ENCODE results near the gene FLNC.

The FLNC gene

GRCh38 chr7:128830231-128831177, at the start of gene FLNC:
TSS of gene FLNC (plus strand) at chr7:128830406. CDS start at chr7:128830638, 232 bp downstream.
- in situ Hi-C loops (cut with HindIII; ENCODE audit: low sequenced_read_pairs) = no loop called here

- in situ Hi-C loops (cut with HindIII; ENCODE audit: low sequenced_read_pairs) = no loop called here
Measured at GRCh38 chr7:128781126-128781525, 49.1 kb upstream of the FLNC start.

GRCh38 chr7:128781851-128782250, 48.4 kb upstream of the FLNC start:
- in situ Hi-C loops (cut with HindIII; ENCODE audit: low sequenced_read_pairs) = no loop called here

- in situ Hi-C loops (cut with HindIII; ENCODE audit: low sequenced_read_pairs) = no loop called here
Measured at GRCh38 chr7:128783143-128783861, 46.9 kb upstream of the FLNC start.

GRCh38 chr7:128785738-128786137, 44.5 kb upstream of the FLNC start:
- in situ Hi-C loops (cut with HindIII; ENCODE audit: low sequenced_read_pairs) = no loop called here

GRCh38 chr7:128788446-128789412, 41.5 kb upstream of the FLNC start:
- in situ Hi-C loops (cut with HindIII; ENCODE audit: low sequenced_read_pairs) = no loop called here

GRCh38 chr7:128790315-128791041, 39.7 kb upstream of the FLNC start:
- in situ Hi-C loops (cut with HindIII; ENCODE audit: low sequenced_read_pairs) = no loop called here

GRCh38 chr7:128791121-128791971, 38.9 kb upstream of the FLNC start, which contains the start of gene CCDC136:
TSS of gene CCDC136 (plus strand) at chr7:128791968. CDS start at chr7:128792412, 444 bp downstream.
- in situ Hi-C loops (cut with HindIII; ENCODE audit: low sequenced_read_pairs) = no loop called here

- in situ Hi-C loops (cut with HindIII; ENCODE audit: low sequenced_read_pairs) = no loop called here
Measured at GRCh38 chr7:128791972-128792327, 38.3 kb upstream of the FLNC start.

- in situ Hi-C loops (cut with HindIII; ENCODE audit: low sequenced_read_pairs) = no loop called here
Measured at GRCh38 chr7:128792471-128793180, 37.6 kb upstream of the FLNC start.

GRCh38 chr7:128793181-128793547, 37.0 kb upstream of the FLNC start:
- in situ Hi-C loops (cut with HindIII; ENCODE audit: low sequenced_read_pairs) = no loop called here

GRCh38 chr7:128794020-128794419, 36.2 kb upstream of the FLNC start:
- in situ Hi-C loops (cut with HindIII; ENCODE audit: low sequenced_read_pairs) = no loop called here

- in situ Hi-C loops (cut with HindIII; ENCODE audit: low sequenced_read_pairs) = no loop called here
Measured at GRCh38 chr7:128794436-128794835, 35.8 kb upstream of the FLNC start.

GRCh38 chr7:128795129-128795528, 35.1 kb upstream of the FLNC start:
- in situ Hi-C loops (cut with HindIII; ENCODE audit: low sequenced_read_pairs) = no loop called here

- in situ Hi-C loops (cut with HindIII; ENCODE audit: low sequenced_read_pairs) = no loop called here
Measured at GRCh38 chr7:128796327-128796726, 33.9 kb upstream of the FLNC start.

- in situ Hi-C loops (cut with HindIII; ENCODE audit: low sequenced_read_pairs) = no loop called here
Measured at GRCh38 chr7:128799451-128799850, 30.8 kb upstream of the FLNC start.

- in situ Hi-C loops (cut with HindIII; ENCODE audit: low sequenced_read_pairs) = no loop called here
Measured at GRCh38 chr7:128800567-128800966, 29.6 kb upstream of the FLNC start.

GRCh38 chr7:128801003-128801402, 29.2 kb upstream of the FLNC start:
- in situ Hi-C loops (cut with HindIII; ENCODE audit: low sequenced_read_pairs) = no loop called here

Measured in endothelial cell of hepatic sinusoid (primary cell).